RWPE1 (cell line): ENCODE measurements around the gene DOCK9.

Experiments
- CTCF ChIA-PET: fragments of 350-600 bp; sonication (Branson Sonifier 250); formaldehyde crosslinking; extraction: SDS; loops from one replicate; lab custom pipeline; 2021; lab: Yijun Ruan, JAX
- POLR2A ChIA-PET: fragments of 400-600 bp; formaldehyde crosslinking; extraction: SDS; loops from one replicate; lab custom pipeline; 2020; ENCODE audit warnings: antibody characterized with exemption; ENCODE audit not compliant: low non-redundant PET; lab: Yijun Ruan, JAX
- DNase-seq: peaks from one replicate; pipeline ENCODE4 v3.0.0; 2012; ENCODE audit warnings: low spot score
- H3K27ac ChIP-seq: fragments of 450-650 bp; 2 replicates; pipeline ENCODE4 v1.5.1; 2017
- CTCF ChIP-seq: fragments of 450-650 bp; conservative IDR thresholded peaks from 2 replicates; pipeline ENCODE4 v1.5.1; 2017; ENCODE audit warnings: low read depth, mild to moderate bottlenecking

The DOCK9 gene

GRCh38 chr13:98893371-98893770, 84.5 kb downstream of the DOCK9 start:
- no peak for TF ChIP-seq CTCF
- ChIA-PET CTCF (no interaction called here), POLR2A (no interaction called here)
- no peak overlapping the region for H3K27ac ChIP-seq
- DNase-seq, result no peak

DNA sequence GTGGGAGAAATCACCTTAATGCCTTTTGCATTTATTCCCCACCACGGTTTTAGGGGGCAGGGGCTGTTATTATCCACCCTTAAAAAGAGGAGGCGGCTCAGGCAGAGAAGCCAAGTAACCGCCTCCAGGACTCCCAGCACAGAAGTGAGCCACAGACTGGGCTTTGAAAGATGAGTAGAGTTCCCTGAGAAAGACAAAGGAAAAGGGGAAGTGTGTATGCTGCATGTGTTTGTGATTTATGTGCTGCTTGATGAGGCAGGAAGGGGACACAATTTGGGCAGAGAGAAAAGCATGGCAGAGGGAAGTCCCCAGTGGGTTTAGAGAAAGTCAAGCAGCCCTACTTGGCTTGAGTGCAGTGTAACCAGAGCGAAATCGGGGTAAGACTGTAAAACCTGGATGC, 85.0 kb downstream of the DOCK9 start:
- no peak for TF ChIP-seq CTCF
- ChIA-PET CTCF (no interaction called here), POLR2A (no interaction called here)
- H3K27ac ChIP-seq, result no peak overlapping the region
- DNase-seq, result no peak

DNA sequence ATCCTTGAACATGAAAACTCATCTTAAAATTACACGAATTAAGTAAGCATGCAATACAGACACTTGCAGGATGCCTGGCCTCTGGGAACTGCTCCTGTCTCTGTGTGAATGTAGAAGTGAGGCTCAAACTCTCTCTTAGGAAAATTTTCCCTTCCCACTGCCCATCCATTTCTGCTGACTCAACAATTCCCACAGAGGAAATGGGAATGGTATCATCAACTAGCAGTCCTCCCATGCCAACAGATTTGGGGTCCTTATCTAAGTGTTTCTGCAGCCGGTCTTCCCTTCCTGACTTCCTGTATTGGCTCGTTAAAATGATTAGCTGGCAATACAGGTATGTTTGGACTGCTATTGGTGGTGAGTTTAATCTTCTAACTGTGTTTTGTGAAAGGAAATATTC, 85.8 kb downstream of the DOCK9 start:
- ChIA-PET CTCF (interaction anchor here (0.6 kb wide), 2 partner anchors 13 to 359 kb away, joined by 3 to 4 read pairs; no protein-coding TSS in a partner anchor), POLR2A (no interaction called here)
- no peak for DNase-seq
- TF ChIP-seq CTCF, result no peak
- no peak overlapping the region for H3K27ac ChIP-seq

DNA sequence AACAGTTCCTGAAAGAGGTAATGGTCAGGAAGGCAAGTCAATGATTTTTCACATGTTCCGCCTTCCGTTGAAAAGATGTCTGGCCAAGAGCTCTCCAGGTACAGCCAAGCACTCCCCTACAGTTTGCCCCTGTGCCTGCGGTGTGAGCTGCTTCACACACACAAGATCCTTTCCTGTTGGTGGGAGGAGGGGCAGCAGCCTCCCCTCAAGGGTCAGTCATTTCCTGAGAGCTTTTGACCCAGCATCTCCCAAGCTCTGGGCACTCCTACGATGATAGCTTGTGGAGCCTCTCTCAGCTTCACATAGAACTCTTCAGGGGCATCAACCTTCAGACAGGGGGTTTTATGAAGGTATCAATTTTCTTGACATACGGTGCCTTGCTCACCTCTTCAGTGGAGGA, 86.9 kb downstream of the DOCK9 start:
- CTCF ChIA-PET, result interaction anchor here (0.6 kb wide), 1 partner anchor 27 kb away, joined by 3 read pairs; no protein-coding TSS in a partner anchor
- no peak overlapping the region for H3K27ac ChIP-seq
- TF ChIP-seq CTCF, result no peak
- DNase-seq, result no peak
- POLR2A ChIA-PET, result no interaction called here

- no peak overlapping the region for H3K27ac ChIP-seq
- POLR2A ChIA-PET, result no interaction called here
- TF ChIP-seq CTCF, result no peak
- CTCF ChIA-PET, result interaction anchor here (0.7 to 1.0 kb wide), 2 partner anchors 196 to 547 kb away, joined by 3 to 5 read pairs; no protein-coding TSS in a partner anchor
- peak; percentile 72 for DNase-seq
These were observed 87.7 kb downstream of the DOCK9 start for GRCh38 chr13:98890186-98890585.

- TF ChIP-seq CTCF, result no peak
- ChIA-PET POLR2A (no interaction called here), CTCF (interaction anchor here (0.6 to 1.0 kb wide), 3 partner anchors 61 to 548 kb away, joined by 3 to 5 read pairs (median 4); no protein-coding TSS in a partner anchor)
- peak; percentile 33 for DNase-seq
- H3K27ac ChIP-seq, result no peak overlapping the region
These were observed 88.3 kb downstream of the DOCK9 start for GRCh38 chr13:98889419-98890085.
